K562 (cell line): ENCODE results near the gene PTPRG. TPM values are rescaled to one million over a fixed set of nuclear protein-coding genes. Genes with fewer than 3 reads are reported as not detected.

ENCODE experiments used
- ATAC-seq: fragments of 200-7000 bp; cut with Tn5 transposase; 3 replicates; pipeline ENCODE4 v1.9.1; 2020; ENCODE audit warnings: moderate library complexity
- BruUV-seq: library from RNA; stranded (reverse); fragments of 400-500 nt; replicated peaks from 2 replicates; lab custom pipeline; 2021; lab: Mats Ljungman, UMichigan
- CTCF ChIA-PET: fragments of 300-600 bp; formaldehyde crosslinking; extraction: SDS; loops from one replicate; lab custom pipeline; 2021; ENCODE audit warnings: low intra/inter-chr PET ratio; lab: Yijun Ruan, JAX
- POLR2A ChIA-PET: fragments of 300-600, 350-650 bp; sonication (Branson Sonifier 250); formaldehyde crosslinking; extraction: SDS; loops from one replicate; lab custom pipeline; 2021; ENCODE audit warnings: antibody characterized with exemption, inconsistent platforms; lab: Yijun Ruan, JAX
- DNase-seq, 4 experiments: peaks; one replicate each; pipeline versions ENCODE4 v3.0.0 to v3.0.0-alpha.2; 2011 to 2018; ENCODE audit warnings: low spot score in 3 of 4, mixed read lengths in 3 of 4; ENCODE audit errors: extremely low read depth in 1 of 4
- FAIRE-seq: peaks from 2 replicates; lab custom pipeline; 2011; peaks lifted over from hg19 to GRCh38; lab: Jason Lieb, UNC
- H2AFZ ChIP-seq: 2 replicates; pipeline ENCODE4 v1.6.0; 2011; ENCODE audit warnings: low read depth, low read length, control low read depth, inconsistent platforms
- H3K27ac ChIP-seq: fragments of 200-600 bp; 3 replicates; pipeline ENCODE4 v1.8.0; 2011; ENCODE audit warnings: low read depth, mild to moderate bottlenecking, control low read depth, inconsistent platforms, low read length, moderate library complexity, mixed read lengths; ENCODE audit errors: extremely low read depth
- H3K27me3 ChIP-seq, 2 experiments: fragments of 300-600 bp in 1 of 2; 2 replicates in 1 of 2; 3 replicates in 1 of 2; pipeline versions ENCODE4 v1.6.0 to v1.8.0; 2011; ENCODE audit warnings: inconsistent platforms in 2 of 2, low read length in 2 of 2, mild to moderate bottlenecking in 1 of 2, mixed read lengths in 1 of 2, moderate library complexity in 1 of 2; ENCODE audit not compliant: control insufficient read depth in 2 of 2, insufficient read depth in 2 of 2
- H3K36me3 ChIP-seq: fragments of 300-600 bp; 3 replicates; pipeline ENCODE4 v1.8.0; 2011; ENCODE audit warnings: mild to moderate bottlenecking, low read length, inconsistent platforms; ENCODE audit not compliant: control insufficient read depth, insufficient read depth
- H3K4me1 ChIP-seq, 2 experiments: fragments of 200-600 bp in 1 of 2; replicated peaks in 1 of 2; 2 replicates in 1 of 2; 3 replicates in 1 of 2; pipeline versions ENCODE4 v1.5.1 to v1.8.0; 2011; ENCODE audit warnings: inconsistent platforms in 2 of 2, low read length in 2 of 2, mild to moderate bottlenecking in 1 of 2, mixed read lengths in 1 of 2, moderate library complexity in 1 of 2; ENCODE audit not compliant: control insufficient read depth in 2 of 2, insufficient read depth in 2 of 2
- H3K4me2 ChIP-seq: 2 replicates; pipeline ENCODE4 v1.6.1; 2011; ENCODE audit warnings: low read length, control low read depth, inconsistent platforms, mixed read lengths; ENCODE audit not compliant: insufficient read depth
- H3K4me3 ChIP-seq: fragments of 200-600 bp; sonication (generic), shearing (Covaris generic); 2 replicates; pipeline ENCODE4 v1.5.1; 2016; ENCODE audit warnings: control low read depth, inconsistent platforms
- H3K79me2 ChIP-seq: fragments of 200-600 bp; 3 replicates; pipeline ENCODE4 v1.8.0; 2011; ENCODE audit warnings: low read length, inconsistent platforms; ENCODE audit not compliant: control insufficient read depth, insufficient read depth
- H3K9ac ChIP-seq, 2 experiments: 2 replicates each; pipeline versions ENCODE4 v1.6.0 to v1.6.1; 2011; ENCODE audit warnings: low read depth in 2 of 2, low read length in 2 of 2, control low read depth in 1 of 2, inconsistent platforms in 1 of 2, mild to moderate bottlenecking in 1 of 2, mixed read lengths in 1 of 2; ENCODE audit not compliant: insufficient read depth in 1 of 2
- H3K9me1 ChIP-seq: one replicate; pipeline ENCODE4 v1.6.0; 2011; ENCODE audit warnings: inconsistent platforms, mild to moderate bottlenecking, low read length, moderate library complexity; ENCODE audit not compliant: control insufficient read depth, insufficient read depth
- H3K9me3 ChIP-seq: replicated peaks from 2 replicates; pipeline ENCODE4 v1.5.1; 2011; ENCODE audit warnings: low read depth, low read length, inconsistent platforms; ENCODE audit not compliant: control insufficient read depth, insufficient read depth
- H4K20me1 ChIP-seq: replicated peaks from 2 replicates; pipeline ENCODE4 v1.6.1; 2011; ENCODE audit warnings: low read length, inconsistent platforms, mixed read lengths; ENCODE audit not compliant: control insufficient read depth, insufficient read depth
- CEBPG ChIP-seq, 3 experiments: fragments of 200-800 bp in 1 of 3; sonication (Bioruptor generic) in 1 of 3; sonication (generic) in 1 of 3; formaldehyde crosslinking in 1 of 3; IDR thresholded peaks in 2 of 3; conservative IDR thresholded peaks in 1 of 3; 2 replicates each; pipeline versions ENCODE4 v1.6.1 to v1.8.0; 2016 to 2022; ENCODE audit warnings: missing compliant biosample characterization in 2 of 3, missing genetic modification characterization in 2 of 3, mild to moderate bottlenecking in 1 of 3, missing genetic modification reagents in 1 of 3
- KDM5B ChIP-seq: fragments of 200-600 bp; sonication (generic); IDR thresholded peaks from 2 replicates; pipeline ENCODE4 v1.6.1; 2012; ENCODE audit warnings: low read depth, mild to moderate bottlenecking, moderate library complexity, low read length, control low read depth, inconsistent platforms; ENCODE audit not compliant: insufficient replicate concordance
- NCOA4 ChIP-seq: fragments of 450-650 bp; IDR thresholded peaks from 2 replicates; pipeline ENCODE4 v1.6.1; 2018; ENCODE audit warnings: mild to moderate bottlenecking; ENCODE audit not compliant: partially characterized antibody
- THRB ChIP-seq: fragments of 450-650 bp; formaldehyde crosslinking; conservative IDR thresholded peaks from 2 replicates; pipeline ENCODE4 v1.4.0; 2022; ENCODE audit warnings: mild to moderate bottlenecking, missing genetic modification characterization
- ZNF212 ChIP-seq: fragments of 450-650 bp; formaldehyde crosslinking; IDR thresholded peaks from 2 replicates; pipeline ENCODE4 v1.4.0; 2020; ENCODE audit warnings: mild to moderate bottlenecking
- WGBS: fragments of 100-300 bp; shearing (Covaris generic); methylation state at CpG from one replicate; pipeline ENCODE4 v1.1.6; 2016; ENCODE audit warnings: low coverage, mixed read lengths; ENCODE audit not compliant: insufficient coverage; ENCODE audit errors: missing lambda C conversion rate; 5-methylcytosine and 5-hydroxymethylcytosine counted together
- in situ Hi-C: fragments of 300-500 bp; cut with MboI; formaldehyde crosslinking; loops from 4 replicates; pipeline ENCODE4 v1.15.0; 2018; ENCODE audit warnings: inconsistent platforms, mixed read lengths
- intact Hi-C: fragments of 100-400 bp; cut with micrococcal nuclease; formaldehyde crosslinking; loops from 2 replicates; pipeline ENCODE4 v1.14.2; 2022
- polyA plus RNA-seq, 8 experiments: library from polyadenylated mRNA; depleted of rRNA in 4 of 8; stranded (reverse) in 5 of 8; unstranded in 3 of 8; fragments of >200 nt; fragmentation: Nextera tagmentation in 2 of 8; fragmentation: Illumina TruSeq in 1 of 8; extraction: Ambion mirVana in 2 of 8; extraction: Trizol in 1 of 8; gene quantifications; 2 replicates each; pipeline versions ENCODE4 v1.2.1 to v1.2.3, GENCODE V29; 2011 to 2014; ENCODE audit warnings: inconsistent platforms in 1 of 8, missing spikeins in 1 of 8
- total RNA-seq, 7 experiments: library from RNA; depleted of rRNA in 6 of 7; stranded (reverse); fragments of >200 nt in 6 of 7; fragmentation: Illumina TruSeq in 2 of 7; extraction: Trizol in 2 of 7; gene quantifications; 2 replicates each; pipeline versions ENCODE4 v1.2.1 to v1.2.3, GENCODE V29; 2011 to 2021; ENCODE audit warnings: low replicate concordance in 1 of 7

The PTPRG gene
- total and polyA plus RNA-seq, 9 of the 15 experiments (the other 6 are each of a cell fraction or from before 2014, with no cell fraction given): 0.16 TPM; not detected in 8

DNA sequence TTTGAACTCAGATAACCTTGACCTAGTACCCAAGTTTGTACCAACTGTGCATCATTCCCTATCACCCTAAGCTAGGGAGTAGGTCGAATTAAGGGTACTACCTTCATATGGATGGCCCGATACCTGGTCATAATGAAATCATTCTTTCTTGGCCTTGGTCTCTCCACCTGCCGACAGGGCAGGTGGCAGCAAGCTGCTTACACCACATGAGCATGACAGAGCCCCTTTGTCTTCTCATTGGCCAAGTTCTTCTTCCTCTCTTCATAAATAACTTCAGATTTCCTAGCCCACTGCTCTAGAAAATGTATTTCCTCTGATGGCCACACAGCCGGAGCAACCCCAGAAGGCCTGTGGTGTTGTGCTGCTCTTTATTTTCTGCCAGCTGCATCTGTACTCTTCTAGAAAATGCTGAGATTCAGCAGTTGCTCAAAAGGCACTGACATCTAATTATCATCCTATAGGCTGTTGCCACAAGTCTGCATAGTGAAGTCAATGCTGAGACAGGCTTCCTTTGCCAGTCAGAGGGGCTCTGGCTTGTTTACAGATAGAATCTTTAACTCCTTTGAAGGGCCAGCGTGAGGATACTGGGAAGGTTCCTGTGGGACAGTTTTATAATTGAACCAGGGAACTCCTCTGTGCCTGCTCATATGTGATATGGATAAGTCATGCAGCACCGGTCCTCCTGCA is 304.2 kb downstream of the PTPRG start:
- H3K4me2 ChIP-seq: no peak overlapping the region
- H3K4me1 ChIP-seq: no peaks in the 10 kb centered on the region
- in situ Hi-C loops: no loop called here
- intact Hi-C loops: no loop called here
- no peaks in the 10 kb centered on the region for H3K36me3 ChIP-seq
- no peaks in the 10 kb centered on the region for H3K79me2 ChIP-seq
- H3K9me1 ChIP-seq: no peaks in the 10 kb centered on the region
- no peak for TF ChIP-seq NCOA4
- no peak for TF ChIP-seq CEBPG (CRISPR knock-in tag; IDR thresholded peaks at IDR 0.05)
- TF ChIP-seq CEBPG (tag; conservative IDR thresholded peaks at IDR 0.05 in 1 of 2, IDR thresholded peaks at IDR 0.05 in 1 of 2): no peak
- TF ChIP-seq ZNF212: no peak
- TF ChIP-seq KDM5B: no peak
- TF ChIP-seq THRB (CRISPR knock-in tag): no peak
- 0% methylated on average over 6 of the region's 6 CpGs for WGBS
- no peak overlapping the region for H3K27ac ChIP-seq
- ATAC-seq (no peak), FAIRE-seq (no peak), DNase-seq (no peak)
- H3K9me3 ChIP-seq: no peaks in the 10 kb centered on the region
- no peak overlapping the region for H3K4me3 ChIP-seq
- no TSS peak for BruUV-seq
- POLR2A ChIA-PET: no interaction called here
- H4K20me1 ChIP-seq: no peaks in the 10 kb centered on the region
- no peaks in the 10 kb centered on the region for H3K27me3 ChIP-seq
- CTCF ChIA-PET: no interaction called here
- no peak overlapping the region for H3K9ac ChIP-seq
- no peak overlapping the region for H2AFZ ChIP-seq
